AG04450 (cell line): Measurements from ENCODE around the gene KCNK2. TPM values are rescaled to one million over a fixed set of nuclear protein-coding genes. Genes with fewer than 3 reads are reported as not detected.

Source experiments
- CTCF ChIA-PET: fragments of 300-600, 350-600 bp; formaldehyde crosslinking; extraction: SDS; loops from one replicate; lab custom pipeline; 2022; ENCODE audit warnings: antibody characterized with exemption, inconsistent platforms; lab: Charles Lee
- POLR2A ChIA-PET: fragments of 350-600 bp; formaldehyde crosslinking; extraction: SDS; loops from one replicate; lab custom pipeline; 2021; ENCODE audit warnings: antibody characterized with exemption, inconsistent platforms; lab: Yijun Ruan, JAX
- DNase-seq: peaks from one replicate; pipeline ENCODE4 v3.0.0-alpha.2; 2011; ENCODE audit warnings: low read depth, low spot score
- H3K27ac ChIP-seq: one replicate; pipeline ENCODE4 v1.5.1; 2012; ENCODE audit warnings: low read depth, low read length, control low read depth
- H3K27me3 ChIP-seq: one replicate; pipeline ENCODE4 v1.6.0; 2012; ENCODE audit warnings: low read length; ENCODE audit not compliant: control insufficient read depth, insufficient read depth
- H3K4me3 ChIP-seq: 2 replicates; pipeline ENCODE4 v1.5.1; 2011; ENCODE audit warnings: mild to moderate bottlenecking, low read depth, low read length, control low read depth
- H3K9me3 ChIP-seq: 2 replicates; pipeline ENCODE4 v1.5.1; 2012; ENCODE audit warnings: low read length; ENCODE audit not compliant: control insufficient read depth, insufficient read depth
- polyA plus RNA-seq: library from polyadenylated mRNA; depleted of rRNA; stranded (reverse); fragments of >200 nt; gene quantifications from 2 replicates; pipeline ENCODE4 v1.2.3, GENCODE V29; 2011
- TF ChIP-seq, protein P1 (sequence below): IDR thresholded peaks from 2 replicates; pipeline ENCODE4 v1.5.1; 2011; ENCODE audit warnings: low read depth, low read length, control low read depth, inconsistent platforms

KCNK2 gene
- polyA plus RNA-seq, 1 experiment, result 22.8 TPM

DNA sequence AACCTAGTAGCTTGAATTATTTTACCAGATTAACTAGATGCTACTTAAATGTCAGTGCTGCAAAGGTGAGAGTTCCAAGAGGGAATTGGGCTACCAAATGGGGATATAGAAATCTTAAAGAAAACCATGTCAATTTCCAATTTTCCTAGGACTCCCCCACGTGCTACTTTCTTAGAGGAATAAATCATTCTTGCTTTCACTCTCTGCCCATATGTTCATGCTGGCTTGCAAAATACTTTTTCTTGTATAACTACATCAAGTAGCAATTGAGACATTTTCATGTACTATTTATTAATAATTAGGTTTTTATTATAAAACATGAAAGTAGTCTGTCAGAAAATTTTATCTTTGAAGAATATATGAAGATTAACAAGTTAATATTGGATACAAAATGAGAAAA, 11.8 kb downstream of the KCNK2 start:
- no peak for DNase-seq
- POLR2A ChIA-PET, result no interaction called here
- TF ChIP-seq, protein P1, sequence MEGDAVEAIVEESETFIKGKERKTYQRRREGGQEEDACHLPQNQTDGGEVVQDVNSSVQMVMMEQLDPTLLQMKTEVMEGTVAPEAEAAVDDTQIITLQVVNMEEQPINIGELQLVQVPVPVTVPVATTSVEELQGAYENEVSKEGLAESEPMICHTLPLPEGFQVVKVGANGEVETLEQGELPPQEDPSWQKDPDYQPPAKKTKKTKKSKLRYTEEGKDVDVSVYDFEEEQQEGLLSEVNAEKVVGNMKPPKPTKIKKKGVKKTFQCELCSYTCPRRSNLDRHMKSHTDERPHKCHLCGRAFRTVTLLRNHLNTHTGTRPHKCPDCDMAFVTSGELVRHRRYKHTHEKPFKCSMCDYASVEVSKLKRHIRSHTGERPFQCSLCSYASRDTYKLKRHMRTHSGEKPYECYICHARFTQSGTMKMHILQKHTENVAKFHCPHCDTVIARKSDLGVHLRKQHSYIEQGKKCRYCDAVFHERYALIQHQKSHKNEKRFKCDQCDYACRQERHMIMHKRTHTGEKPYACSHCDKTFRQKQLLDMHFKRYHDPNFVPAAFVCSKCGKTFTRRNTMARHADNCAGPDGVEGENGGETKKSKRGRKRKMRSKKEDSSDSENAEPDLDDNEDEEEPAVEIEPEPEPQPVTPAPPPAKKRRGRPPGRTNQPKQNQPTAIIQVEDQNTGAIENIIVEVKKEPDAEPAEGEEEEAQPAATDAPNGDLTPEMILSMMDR, result no peak
- CTCF ChIA-PET, result no interaction called here
- H3K9me3 ChIP-seq, result no peaks in the 10 kb centered on the region
- H3K27ac ChIP-seq, result no peak overlapping the region
- no peaks in the 10 kb centered on the region for H3K27me3 ChIP-seq
- H3K4me3 ChIP-seq, result no peak overlapping the region

DNA sequence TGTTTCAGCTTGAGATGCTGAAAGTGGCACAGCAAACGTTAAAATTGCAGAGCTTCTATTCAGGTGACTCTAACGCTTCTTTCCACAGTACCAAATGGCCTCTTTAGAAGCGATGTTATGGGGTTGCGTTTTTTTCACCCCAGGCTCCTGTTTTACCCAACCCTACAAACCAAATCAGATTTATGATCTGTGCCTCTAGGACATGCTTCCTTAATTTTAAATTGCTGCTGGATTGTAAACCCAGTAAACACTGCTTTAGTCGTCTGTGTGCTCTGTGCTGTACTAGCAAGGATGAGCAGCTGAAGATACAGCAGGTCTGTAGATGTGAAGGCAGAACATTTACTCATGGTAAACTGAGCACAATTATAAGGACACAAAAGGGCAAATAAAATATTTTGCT, 13.0 kb downstream of the KCNK2 start:
- Histone ChIP-seq H3K27me3 (no peaks in the 10 kb centered on the region), H3K9me3 (no peaks in the 10 kb centered on the region), H3K4me3 (no peak overlapping the region), H3K27ac (no peak overlapping the region)
- ChIA-PET POLR2A (no interaction called here), CTCF (no interaction called here)
- no peak for DNase-seq
- TF ChIP-seq, protein P1, result no peak

DNA sequence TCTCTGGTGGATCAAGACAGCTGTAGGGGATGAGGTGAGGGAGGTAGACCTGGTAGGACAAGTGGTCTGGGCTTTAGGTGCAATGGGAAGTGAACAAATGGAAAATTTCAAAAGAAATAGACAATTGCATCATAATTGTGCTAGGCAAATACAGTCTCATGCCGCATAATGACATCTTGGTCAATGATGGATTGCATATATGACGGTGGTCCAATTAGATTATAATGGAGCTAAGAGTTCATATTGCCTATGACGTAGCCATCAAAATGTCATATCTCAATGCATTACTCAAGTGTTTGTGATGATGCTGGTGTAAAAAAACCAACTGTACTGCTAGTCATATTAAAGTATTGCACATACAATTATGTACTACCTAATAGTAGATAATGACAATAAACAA, 19.0 kb downstream of the KCNK2 start:
- Histone ChIP-seq H3K9me3 (no peaks in the 10 kb centered on the region), H3K27ac (no peak overlapping the region), H3K27me3 (no peaks in the 10 kb centered on the region), H3K4me3 (no peak overlapping the region)
- ChIA-PET POLR2A (no interaction called here), CTCF (no interaction called here)
- no peak for DNase-seq
- TF ChIP-seq, protein P1, result no peak

DNA sequence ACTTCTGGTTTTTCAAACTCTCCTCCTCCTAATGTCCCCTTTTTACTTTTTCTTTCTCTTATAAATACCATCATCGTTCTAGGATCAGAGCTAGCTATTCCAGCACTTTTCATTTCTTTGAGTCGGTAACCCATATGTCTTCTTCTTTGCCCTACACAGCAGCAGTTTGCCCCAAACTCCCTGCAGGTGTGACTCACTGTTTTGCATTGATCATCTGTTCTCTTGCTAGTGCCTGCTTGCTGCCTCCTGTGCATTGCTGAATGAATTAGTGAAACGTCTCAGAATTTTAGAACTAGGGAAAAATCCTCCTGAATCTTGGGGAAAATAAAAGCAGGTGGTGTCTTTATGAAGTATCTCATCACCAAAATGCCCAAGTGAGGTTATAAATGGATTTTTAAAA, 21.7 kb downstream of the KCNK2 start:
- Histone ChIP-seq H3K9me3 (no peaks in the 10 kb centered on the region), H3K27me3 (no peaks in the 10 kb centered on the region), H3K27ac (no peak overlapping the region), H3K4me3 (no peak overlapping the region)
- no peak for DNase-seq
- POLR2A ChIA-PET, result no interaction called here
- TF ChIP-seq, protein P1, result no peak
- CTCF ChIA-PET, result no interaction called here

DNA sequence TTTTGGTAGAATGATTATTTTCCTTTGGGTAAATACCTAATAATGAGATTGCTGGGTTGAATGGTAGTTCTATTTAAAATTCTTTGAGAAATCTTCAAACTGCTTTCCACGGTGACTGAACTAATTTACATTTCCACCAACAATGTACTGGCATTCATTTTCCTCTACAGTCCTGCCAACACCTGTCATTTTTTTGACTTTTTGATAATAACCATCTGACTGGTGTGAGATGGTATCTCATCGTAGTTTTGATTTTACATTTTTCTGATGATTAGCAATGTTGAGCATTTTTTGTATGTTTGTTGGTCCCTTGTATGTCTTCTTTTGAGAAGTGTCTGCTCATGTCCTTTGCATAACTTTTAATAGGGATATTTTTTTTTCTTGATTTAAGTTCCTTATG, 23.5 kb downstream of the KCNK2 start:
- TF ChIP-seq, protein P1, result no peak
- Histone ChIP-seq H3K4me3 (no peak overlapping the region), H3K9me3 (no peaks in the 10 kb centered on the region), H3K27ac (no peak overlapping the region), H3K27me3 (no peaks in the 10 kb centered on the region)
- ChIA-PET POLR2A (no interaction called here), CTCF (no interaction called here)
- no peak for DNase-seq
